NCI-H526 treated with DMSO at 0.1 percent for 48 hours (cell line): ENCODE measurements around the gene MTRFR.
A peak's percentile ranks its signal among the peaks of the same experiment; 100 is the strongest.
"Not testable (repeated sequence)": the region's sequence is repeated elsewhere in the genome, so short reads cannot be mapped to it uniquely, and the experiment has no call there.

Source experiments
- DNase-seq: peaks from one replicate; lab custom pipeline; 2025; lab: John Stamatoyannopoulos, UW

Gene MTRFR

DNA sequence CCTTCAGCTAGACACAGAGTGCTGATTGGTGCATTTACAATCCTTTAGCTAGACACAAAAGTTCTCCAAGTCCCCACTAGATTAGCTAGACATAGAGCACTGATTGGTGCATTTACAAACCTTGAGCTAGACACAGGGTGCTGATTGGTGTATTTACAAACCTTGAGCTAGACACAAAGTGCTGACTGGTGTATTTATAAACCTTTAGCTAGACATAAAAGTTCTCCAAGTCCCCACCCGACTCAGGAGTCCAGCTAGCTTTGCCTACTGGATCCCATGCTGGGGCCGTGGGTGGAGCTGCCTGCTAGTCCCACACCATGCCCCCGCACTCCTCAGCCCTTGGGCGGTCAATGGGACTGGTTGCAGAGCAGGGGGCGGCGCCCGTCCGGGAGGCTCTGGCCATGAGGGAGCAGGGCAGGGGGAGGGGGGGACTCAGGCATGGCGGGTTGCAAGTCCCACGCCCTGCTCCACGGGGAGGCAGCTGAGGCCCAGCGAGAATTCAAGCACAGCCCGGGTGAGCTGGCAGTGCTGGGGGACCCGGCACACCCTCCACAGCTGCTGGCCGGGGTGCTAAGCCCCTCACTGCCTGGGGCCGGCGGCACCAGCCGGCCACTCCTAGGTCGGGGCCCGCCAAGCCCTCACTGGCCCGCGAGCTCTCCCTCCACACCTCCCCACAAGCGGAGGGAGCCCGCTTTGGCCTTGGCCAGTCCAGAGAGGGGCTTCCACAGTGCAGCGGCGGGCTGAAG lies 15.9 kb downstream of the MTRFR start:
- DNase-seq = not testable (repeated sequence)

DNA sequence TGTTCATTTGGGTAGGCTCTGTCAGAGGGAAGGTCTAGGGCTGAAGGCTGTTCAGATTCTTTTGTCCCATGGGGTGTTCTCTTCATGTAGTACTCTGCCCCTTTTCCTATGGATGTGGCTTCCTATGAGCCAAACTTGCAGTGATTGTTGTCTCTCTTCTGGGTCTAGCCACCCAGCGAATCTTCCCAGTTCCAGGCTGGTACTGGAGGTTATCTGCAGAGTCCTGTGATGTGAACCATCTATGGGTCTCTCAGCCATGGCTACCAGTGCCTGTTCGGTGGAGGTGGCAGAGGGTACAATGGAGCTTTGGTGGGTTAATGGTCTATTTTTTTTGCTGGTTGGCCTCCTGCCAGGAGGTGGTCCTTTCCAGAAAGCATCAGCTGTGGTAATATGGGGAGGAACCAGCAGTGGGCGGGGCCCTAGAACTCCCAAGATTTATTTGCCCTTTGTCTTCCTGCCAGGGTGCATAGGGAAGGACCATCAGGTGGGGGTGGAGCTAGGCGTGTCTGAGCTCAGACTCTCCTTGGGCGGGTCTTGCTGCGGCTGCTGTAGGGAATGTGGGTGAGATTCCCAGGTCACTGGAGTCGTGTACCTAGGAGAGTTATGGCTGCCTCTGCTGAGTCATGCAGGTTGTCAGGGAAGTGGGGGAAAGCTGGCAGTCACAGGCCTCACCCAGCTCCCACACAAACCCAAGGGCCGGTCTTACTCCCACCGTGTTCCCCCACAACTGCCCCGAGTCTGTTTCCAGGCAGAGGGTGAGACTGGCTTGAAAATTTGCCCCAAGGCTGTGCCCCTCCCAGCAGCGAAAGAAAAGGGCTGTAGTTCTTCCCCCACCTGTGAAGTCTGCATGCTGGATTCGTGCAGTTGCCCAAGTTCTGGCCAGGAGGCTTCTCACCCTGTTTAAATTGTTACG lies 17.5 kb downstream of the MTRFR start:
- DNase-seq = peak; percentile 34

DNA sequence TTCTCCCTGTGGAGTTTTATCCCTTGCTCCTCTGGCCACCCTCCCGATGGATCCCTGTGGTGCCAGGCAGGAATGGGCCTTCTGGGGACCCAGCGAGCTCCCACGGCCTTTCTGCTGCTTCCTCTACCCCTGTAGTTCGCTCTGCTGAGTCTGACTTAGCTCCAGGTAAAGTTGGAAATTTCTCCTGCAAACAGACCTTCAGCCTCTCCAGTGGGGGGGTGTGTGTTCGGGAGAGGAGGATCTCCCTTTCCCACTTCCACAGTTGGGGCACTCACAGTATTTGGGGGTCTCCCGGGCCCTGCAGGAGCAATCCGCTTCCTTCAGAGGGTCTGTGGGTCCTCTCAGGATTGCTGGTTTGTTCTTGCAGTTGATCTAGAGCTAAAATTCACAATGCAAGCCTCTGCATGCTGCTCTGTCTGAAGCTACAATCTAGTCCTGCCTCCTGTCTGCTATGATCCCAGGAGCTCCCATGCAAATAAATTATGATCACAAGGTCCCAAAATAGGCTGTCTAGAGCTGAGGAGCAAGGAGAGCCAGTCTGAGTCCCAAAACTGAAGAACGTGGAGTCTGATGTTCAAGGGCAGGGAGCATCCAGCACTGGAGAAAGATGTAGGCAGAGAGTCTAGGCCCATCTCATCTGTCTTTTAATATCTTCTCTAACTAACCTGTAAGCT lies 18.3 kb downstream of the MTRFR start:
- no peak for DNase-seq

- DNase-seq = not testable (repeated sequence)
These were observed 19.1 kb downstream of the MTRFR start for GRCh38 chr12:123252365-123252764.

- DNase-seq = no peak
These were observed 20.6 kb downstream of the MTRFR start for GRCh38 chr12:123253641-123254459.

DNA sequence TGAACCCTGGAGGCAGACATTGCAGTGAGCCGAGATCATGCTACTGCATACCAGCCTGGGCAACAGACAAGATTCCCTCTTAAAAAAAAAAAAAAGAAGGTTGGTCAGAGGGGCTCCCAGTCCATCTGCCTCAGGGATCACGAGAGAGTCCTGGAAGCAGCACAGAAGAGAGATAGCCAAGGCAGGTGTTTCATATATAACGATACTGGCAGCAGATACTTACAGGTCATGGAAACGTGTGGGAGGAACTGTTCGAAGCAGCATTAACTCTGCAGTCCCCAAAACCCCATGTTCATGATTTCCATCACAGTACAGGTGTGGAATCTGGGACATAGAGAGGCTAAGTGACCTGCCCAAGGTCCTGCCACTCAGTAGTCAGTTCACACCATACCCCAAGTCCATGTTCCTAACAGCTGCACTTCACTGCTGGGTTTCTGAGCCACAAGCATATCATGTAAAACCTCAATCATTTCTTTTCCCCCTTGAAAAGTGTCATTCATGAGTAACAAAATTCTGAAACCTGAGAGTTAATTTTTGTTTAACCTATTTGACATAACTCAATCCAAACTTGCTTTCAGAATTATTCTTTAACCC lies 21.7 kb downstream of the MTRFR start:
- no peak for DNase-seq

DNA sequence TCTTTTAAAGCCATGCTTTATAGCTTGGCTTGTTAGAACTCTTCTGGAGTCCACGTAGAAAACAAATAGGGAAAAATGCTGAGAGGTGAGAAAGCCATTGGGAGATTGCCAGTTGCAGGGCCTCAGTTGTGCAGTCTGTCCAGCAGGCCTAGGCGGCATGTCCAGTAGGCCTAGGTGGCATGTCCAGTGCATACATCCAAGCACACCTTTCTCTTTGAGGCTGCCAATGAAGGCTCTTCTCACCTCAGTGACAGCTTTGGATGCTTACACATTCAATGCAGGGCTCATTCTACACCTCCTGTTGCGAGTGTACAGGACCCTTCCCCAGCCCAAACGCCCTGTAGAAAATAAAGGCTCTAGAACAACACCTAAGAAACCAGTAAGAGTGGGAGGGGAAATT lies 25.4 kb downstream of the MTRFR start:
- DNase-seq = no peak

DNA sequence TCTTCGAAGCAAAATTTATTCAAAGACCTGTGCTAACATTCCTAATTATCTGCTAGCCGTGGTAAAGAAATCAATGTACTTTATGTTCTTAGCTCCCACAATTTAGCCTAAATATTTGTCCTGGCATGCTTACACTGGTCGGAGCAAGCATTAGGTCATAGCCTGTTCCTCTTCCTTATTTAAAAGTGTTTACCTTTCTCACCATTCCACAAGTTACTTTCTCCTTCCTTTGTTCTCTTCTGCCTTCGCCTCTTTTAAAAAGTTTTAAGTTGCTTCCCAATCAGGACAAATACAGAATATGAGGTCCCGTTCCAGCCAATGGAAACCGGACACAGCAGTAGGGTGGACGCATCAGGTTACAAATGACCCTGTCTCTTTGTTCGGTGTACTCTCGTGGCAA lies 26.8 kb downstream of the MTRFR start:
- no peak for DNase-seq

DNA sequence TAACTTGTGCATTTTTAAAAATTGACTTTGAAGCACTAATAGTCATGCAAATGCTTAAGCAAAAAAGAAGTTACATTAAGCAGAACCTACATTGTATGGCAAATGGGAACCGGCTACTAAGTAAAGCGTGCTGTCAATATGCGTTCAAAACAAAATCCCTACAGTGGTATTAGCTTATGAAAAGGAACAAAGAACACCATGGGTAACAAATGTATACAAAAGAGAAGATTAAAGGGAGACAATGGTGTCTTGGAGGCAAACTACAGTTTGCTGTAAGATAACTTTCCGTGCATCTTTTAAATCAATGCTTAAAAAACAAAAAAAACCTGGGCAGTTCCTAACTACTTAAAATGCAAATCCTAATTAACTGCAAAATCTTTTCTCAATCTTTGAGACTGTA lies 28.0 kb downstream of the MTRFR start:
- DNase-seq = no peak

GRCh38 chr12:123263196-123263817 lies 30.1 kb downstream of the MTRFR start:
- DNase-seq = no peak

DNA sequence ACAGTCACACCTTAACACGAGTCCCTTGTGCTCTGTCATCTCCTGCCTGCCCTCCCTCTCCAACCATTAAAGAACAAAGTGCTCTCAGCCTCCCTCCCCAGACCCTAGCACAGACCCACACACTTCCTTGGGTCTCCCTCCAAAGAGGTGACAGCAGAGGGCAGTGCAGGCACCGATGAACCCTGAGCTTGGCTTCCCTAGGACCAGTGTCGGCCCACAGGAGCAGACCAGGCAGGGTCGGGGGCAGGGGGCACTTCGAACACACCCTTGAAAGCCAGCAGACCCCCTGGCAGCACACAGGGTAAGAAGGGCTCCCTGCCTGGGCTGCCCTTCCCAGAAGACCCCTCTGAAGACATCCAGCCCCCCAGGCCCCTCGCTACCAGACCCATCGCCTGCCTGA lies 31.4 kb downstream of the MTRFR start:
- DNase-seq = no peak

DNA sequence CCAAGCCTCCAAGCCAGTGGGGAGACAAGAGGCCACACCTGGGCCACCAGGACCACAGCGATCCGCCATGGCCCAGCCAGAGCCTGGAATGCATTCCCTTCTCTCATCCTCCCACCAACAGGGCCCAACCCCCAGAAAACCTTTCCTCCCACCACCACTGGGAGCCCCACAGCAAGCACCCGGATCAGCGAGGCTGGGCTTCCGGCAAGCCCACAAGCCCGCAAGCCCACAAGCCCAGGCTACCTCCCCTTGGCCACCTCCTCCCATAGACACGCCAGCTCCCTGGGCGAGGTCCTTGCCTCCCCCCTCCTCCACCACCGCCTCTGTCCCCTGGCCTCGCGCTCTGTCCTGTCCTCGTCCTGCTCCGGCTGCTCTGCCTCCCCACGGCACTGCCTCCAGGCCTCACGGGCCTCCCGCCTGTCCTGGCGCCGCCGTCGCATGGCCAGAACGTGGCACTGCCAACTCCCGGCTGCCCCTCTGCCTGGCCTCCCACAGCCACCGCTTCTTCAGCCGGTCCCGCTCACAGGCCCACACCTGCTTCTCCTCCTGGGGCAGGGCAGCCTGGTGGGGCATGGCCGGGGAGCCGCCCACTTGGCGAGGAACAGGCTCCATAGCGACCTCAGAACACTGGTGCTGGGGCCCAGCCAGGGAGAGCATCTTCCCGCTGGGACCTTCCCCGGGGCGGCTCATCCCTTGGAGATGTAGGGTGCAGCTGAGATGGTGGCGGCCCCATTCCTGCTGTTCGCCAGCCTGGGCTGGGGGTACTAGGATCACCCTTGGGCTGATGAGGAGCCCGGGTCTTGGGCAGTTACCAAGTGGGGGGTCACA lies 32.8 kb downstream of the MTRFR start:
- DNase-seq = no peak

DNA sequence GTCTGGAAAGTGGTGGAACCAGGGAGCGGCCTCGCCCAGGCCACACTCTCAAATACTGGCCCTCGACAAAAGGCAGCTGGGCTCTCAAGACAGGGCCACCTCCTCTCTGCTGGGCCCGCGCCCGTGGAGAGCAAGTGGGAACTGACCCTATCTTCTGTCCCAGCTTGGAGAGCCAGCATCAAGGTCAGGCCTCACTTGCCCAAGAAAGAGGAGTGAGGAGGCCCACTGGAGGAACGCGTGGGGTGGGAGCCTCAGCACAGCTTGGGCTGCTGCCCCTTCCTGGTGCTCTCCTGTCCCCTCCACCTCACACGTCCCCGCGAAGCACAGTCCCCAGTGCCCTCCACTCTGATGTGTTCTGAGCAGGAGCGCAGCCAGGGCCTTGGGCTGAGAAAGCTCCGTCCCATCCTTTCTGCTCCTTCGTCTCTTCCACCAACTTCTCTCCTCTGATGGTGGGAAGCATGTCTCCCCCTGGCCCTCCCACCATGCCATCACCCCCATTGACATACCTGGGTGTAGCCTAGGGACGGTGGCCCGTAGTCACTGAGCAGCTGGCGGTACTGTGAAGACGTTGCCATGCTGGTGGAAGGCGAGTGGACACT lies 33.5 kb downstream of the MTRFR start:
- DNase-seq = no peak

- no peak for DNase-seq
These were observed 34.2 kb downstream of the MTRFR start for GRCh38 chr12:123267335-123267920.

- DNase-seq = peak; percentile 36
These were observed 35.0 kb downstream of the MTRFR start for GRCh38 chr12:123267991-123268843.

GRCh38 chr12:123268850-123269249 lies 35.6 kb downstream of the MTRFR start:
- DNase-seq = no peak

GRCh38 chr12:123269395-123269892 lies 36.2 kb downstream of the MTRFR start:
- DNase-seq = peak; percentile 76

GRCh38 chr12:123269896-123270213 lies 36.6 kb downstream of the MTRFR start:
- no peak for DNase-seq
